ENCODE measurements around the gene ZBTB8A.
"Not testable (repeated sequence)": the region's sequence is repeated elsewhere in the genome, so short reads cannot be mapped to it uniquely, and the experiment has no call there.

Gene ZBTB8A

GRCh38 chr1:32536764-32537163, 2.5 kb upstream of the ZBTB8A start:
- DNase-seq (ENCODE audit: low read depth): no peak

GRCh38 chr1:32539584-32540571, 651 bp downstream of the ZBTB8A start:
- peak; percentile 10 for DNase-seq (ENCODE audit: low read depth)

GRCh38 chr1:32540605-32541004, 1.4 kb downstream of the ZBTB8A start:
- no peak for DNase-seq (ENCODE audit: low read depth)

GRCh38 chr1:32541064-32541566, 1.9 kb downstream of the ZBTB8A start:
- no peak for DNase-seq (ENCODE audit: low read depth)

GRCh38 chr1:32546611-32547010, 7.4 kb downstream of the ZBTB8A start:
- DNase-seq (ENCODE audit: low read depth): no peak

GRCh38 chr1:32549616-32550015, 10.4 kb downstream of the ZBTB8A start:
- no peak for DNase-seq (ENCODE audit: low read depth)

- DNase-seq (ENCODE audit: low read depth): no peak
Measured at GRCh38 chr1:32554288-32554687, 15.1 kb downstream of the ZBTB8A start.

GRCh38 chr1:32557035-32557434, 17.8 kb downstream of the ZBTB8A start:
- DNase-seq (ENCODE audit: low read depth): not testable (repeated sequence)

- DNase-seq (ENCODE audit: low read depth): no peak
Measured at GRCh38 chr1:32557812-32558211, 18.6 kb downstream of the ZBTB8A start.

GRCh38 chr1:32568929-32569328, 29.7 kb downstream of the ZBTB8A start:
- no peak for DNase-seq (ENCODE audit: low read depth)

- no peak for DNase-seq (ENCODE audit: low read depth)
Measured at GRCh38 chr1:32580348-32581017, 41.3 kb downstream of the ZBTB8A start.

- no peak for DNase-seq (ENCODE audit: low read depth)
Measured at GRCh38 chr1:32592943-32593342, 53.7 kb downstream of the ZBTB8A start.

GRCh38 chr1:32600034-32600433, 60.8 kb downstream of the ZBTB8A start:
- DNase-seq (ENCODE audit: low read depth): no peak

GRCh38 chr1:32605711-32606424, 66.6 kb downstream of the ZBTB8A start:
- no peak for DNase-seq (ENCODE audit: low read depth)

- DNase-seq (ENCODE audit: low read depth): no peak
Measured at GRCh38 chr1:32606565-32607371, 67.5 kb downstream of the ZBTB8A start.

- DNase-seq (ENCODE audit: low read depth): no peak
Measured at GRCh38 chr1:32609180-32609579, 70.0 kb downstream of the ZBTB8A start.

- DNase-seq (ENCODE audit: low read depth): no peak
Measured at GRCh38 chr1:32611859-32612188, 72.6 kb downstream of the ZBTB8A start.

- DNase-seq (ENCODE audit: low read depth): peak; percentile 31
Measured at GRCh38 chr1:32612189-32612881, 73.1 kb downstream of the ZBTB8A start.

GRCh38 chr1:32613472-32613871, 74.2 kb downstream of the ZBTB8A start:
- no peak for DNase-seq (ENCODE audit: low read depth)

- no peak for DNase-seq (ENCODE audit: low read depth)
Measured at GRCh38 chr1:32618673-32619221, 79.5 kb downstream of the ZBTB8A start.
